ENCODE data around the gene PERCC1.

PERCC1 gene

GRCh38 chr16:1425616-1426370, 5.1 kb upstream of the PERCC1 start:
- H3K27ac ChIP-seq (ENCODE audit: low read depth, low read length): no peak overlapping the region
- H3K4me3 ChIP-seq (ENCODE audit: insufficient read depth, low read length, poor library complexity, severe bottlenecking): no peak overlapping the region
- TF ChIP-seq EZH2phosphoT487 (conservative IDR thresholded peaks at IDR 0.05; ENCODE audit: low read length): no peak
- no peak for TF ChIP-seq CTCF (IDR thresholded peaks at IDR 0.05; ENCODE audit: insufficient read depth, low read length, poor library complexity, severe bottlenecking)
- H3K79me2 ChIP-seq (ENCODE audit: insufficient read depth, low read length): no peaks in the 10 kb centered on the region
- no peaks in the 10 kb centered on the region for H3K27me3 ChIP-seq (ENCODE audit: low read length)
- no peaks in the 10 kb centered on the region for H4K20me1 ChIP-seq (ENCODE audit: low read depth, low read length)
- H3K9me3 ChIP-seq (ENCODE audit: insufficient read depth, low read length): no peaks in the 10 kb centered on the region
- H3K36me3 ChIP-seq (ENCODE audit: low read length): no peaks in the 10 kb centered on the region
- H3F3A ChIP-seq (ENCODE audit: insufficient read depth): no peaks in the 10 kb centered on the region
- H3K9ac ChIP-seq (ENCODE audit: low read length): no peak overlapping the region
- no peaks in the 10 kb centered on the region for H3K9me2 ChIP-seq (replicated peaks; ENCODE audit: insufficient read depth, low read length)
- no peak overlapping the region for H2AFZ ChIP-seq (ENCODE audit: low read depth, low read length, severe bottlenecking)
- H3K4me2 ChIP-seq (ENCODE audit: low read depth, low read length, poor library complexity, severe bottlenecking): no peak overlapping the region

GRCh38 chr16:1426734-1427471, 4.0 kb upstream of the PERCC1 start:
- no peak for TF ChIP-seq CTCF (IDR thresholded peaks at IDR 0.05; ENCODE audit: insufficient read depth, low read length, poor library complexity, severe bottlenecking)
- no peak for TF ChIP-seq EZH2phosphoT487 (conservative IDR thresholded peaks at IDR 0.05; ENCODE audit: low read length)
- no peak overlapping the region for H3K4me3 ChIP-seq (ENCODE audit: insufficient read depth, low read length, poor library complexity, severe bottlenecking)
- H3F3A ChIP-seq (ENCODE audit: insufficient read depth): no peaks in the 10 kb centered on the region
- no peaks in the 10 kb centered on the region for H3K36me3 ChIP-seq (ENCODE audit: low read length)
- no peak overlapping the region for H2AFZ ChIP-seq (ENCODE audit: low read depth, low read length, severe bottlenecking)
- no peaks in the 10 kb centered on the region for H3K9me2 ChIP-seq (replicated peaks; ENCODE audit: insufficient read depth, low read length)
- H3K9ac ChIP-seq (ENCODE audit: low read length): no peak overlapping the region
- no peak overlapping the region for H3K4me2 ChIP-seq (ENCODE audit: low read depth, low read length, poor library complexity, severe bottlenecking)
- no peaks in the 10 kb centered on the region for H3K9me3 ChIP-seq (ENCODE audit: insufficient read depth, low read length)
- no peak overlapping the region for H3K27ac ChIP-seq (ENCODE audit: low read depth, low read length)
- H4K20me1 ChIP-seq (ENCODE audit: low read depth, low read length): no peaks in the 10 kb centered on the region
- no peaks in the 10 kb centered on the region for H3K79me2 ChIP-seq (ENCODE audit: insufficient read depth, low read length)
- no peaks in the 10 kb centered on the region for H3K27me3 ChIP-seq (ENCODE audit: low read length)

- Histone ChIP-seq H2AFZ (ENCODE audit: low read depth, low read length, severe bottlenecking) (no peak overlapping the region), H3F3A (ENCODE audit: insufficient read depth) (no peaks in the 10 kb centered on the region), H3K4me2 (ENCODE audit: low read depth, low read length, poor library complexity, severe bottlenecking) (no peak overlapping the region)
These were observed 3.1 kb upstream of the PERCC1 start for GRCh38 chr16:1427473-1428461.

More at GRCh38 chr16:1427473-1428461, 3.1 kb upstream of the PERCC1 start:
- Histone ChIP-seq H3K9me2 (replicated peaks; ENCODE audit: insufficient read depth, low read length) (no peaks in the 10 kb centered on the region), H3K9ac (ENCODE audit: low read length) (no peak overlapping the region), H3K79me2 (ENCODE audit: insufficient read depth, low read length) (no peaks in the 10 kb centered on the region), H3K36me3 (ENCODE audit: low read length) (no peaks in the 10 kb centered on the region), H3K4me3 (ENCODE audit: insufficient read depth, low read length, poor library complexity, severe bottlenecking) (no peak overlapping the region), H3K9me3 (ENCODE audit: insufficient read depth, low read length) (no peaks in the 10 kb centered on the region), H3K27me3 (ENCODE audit: low read length) (no peaks in the 10 kb centered on the region), H4K20me1 (ENCODE audit: low read depth, low read length) (no peaks in the 10 kb centered on the region), H3K27ac (ENCODE audit: low read depth, low read length) (no peak overlapping the region)
- TF ChIP-seq EZH2phosphoT487 (conservative IDR thresholded peaks at IDR 0.05; ENCODE audit: low read length): no peak

Measured in SU-DHL-6 (cell line).